ENCODE measurements around the gene TBC1D22A. TPM values are rescaled to one million over a fixed set of nuclear protein-coding genes. Genes with fewer than 3 reads are reported as not detected.

Gene TBC1D22A
- total RNA-seq, 1 experiment from 2014 or later = 20.9 TPM

- H3K27ac ChIP-seq (ENCODE audit: low read depth, low read length) = peak overlapping the region; percentile 85
- peak; percentile 8; the same call in 1 of the 2 replicates for ATAC-seq
- RAD21 ChIA-PET (ENCODE audit: low non-redundant PET in 1 of 2, low total read pairs in 2 of 2, uncharacterized antibody in 2 of 2, unreplicated experiment in 2 of 2) = interaction anchor here (0.7 to 1.5 kb wide), 2 partner anchors 11 to 24 kb away, joined by 3 to 7 read pairs; no protein-coding TSS in a partner anchor
- CTCF ChIA-PET = interaction anchor here (0.8 to 1.5 kb wide), 5 partner anchors 24 to 200 kb away, joined by 3 to 8 read pairs (median 5); no protein-coding TSS in a partner anchor
- no peaks in the 10 kb centered on the region for H3K9me2 ChIP-seq (ENCODE audit: insufficient read depth)
- DNase-seq (ENCODE audit: low read depth, low spot score) = no peak
- no peak overlapping the region for H2AFZ ChIP-seq (ENCODE audit: low read depth, low read length, poor library complexity, severe bottlenecking)
- peaks cover 12 to 32% of the 10 kb centered on the region in 2 experiments for H3K4me1 ChIP-seq (ENCODE audit: control insufficient read depth in 1 of 2, insufficient read depth in 2 of 2, low read length in 2 of 2)
- intact Hi-C loops (cut with micrococcal nuclease) = no loop called here
- peak overlapping the region; percentile 96 for H3K4me2 ChIP-seq (ENCODE audit: low read length)
- peaks cover 60% of the 10 kb centered on the region for H3K79me2 ChIP-seq (ENCODE audit: insufficient read depth, low read length)
- TSS peak; percentile 65 for BruUV-seq (replicated peaks)
- POLR2A ChIA-PET = interaction anchor here (0.7 to 2.3 kb wide), 14 partner anchors 9 to 575 kb away, joined by 3 to 33 read pairs (median 4); no protein-coding TSS in a partner anchor
- H3K36me3 ChIP-seq (ENCODE audit: control insufficient read depth in 1 of 2, insufficient read depth in 2 of 2, low read length in 2 of 2) = no peaks in the 10 kb centered on the region; a peak in 1 of 4 replicates
- no peaks in the 10 kb centered on the region for H3K9me3 ChIP-seq (ENCODE audit: control insufficient read depth in 1 of 2, insufficient read depth in 1 of 2, low read depth in 1 of 2, low read length in 2 of 2)
- H3K4me3 ChIP-seq (replicated peaks in 1 of 2; ENCODE audit: low read depth in 1 of 2, low read length in 2 of 2) = peak overlapping the region; percentile 99 to 100
- peak overlapping the region; percentile 100 for H3K9ac ChIP-seq (ENCODE audit: low read length)
- no peaks in the 10 kb centered on the region for H3K27me3 ChIP-seq (ENCODE audit: insufficient read depth, low read length)
- TF ChIP-seq SIN3A (IDR thresholded peaks at IDR 0.05; ENCODE audit: low read depth) (no peak), CTCF (IDR thresholded peaks at IDR 0.05 in 2 of 3, conservative IDR thresholded peaks at IDR 0.05 in 1 of 3; ENCODE audit: borderline replicate concordance in 1 of 3, insufficient read depth in 1 of 3, low read depth in 2 of 3, low read length in 2 of 3) (no peak), YY1 (IDR thresholded peaks at IDR 0.05; ENCODE audit: extremely low read depth, insufficient replicate concordance, low read depth, low read length) (no peak), ELF1 (IDR thresholded peaks at IDR 0.05; ENCODE audit: borderline replicate concordance, low read depth) (no peak), POLR2AphosphoS5 (IDR thresholded peaks at IDR 0.05; ENCODE audit: low read depth, low read length) (no peak), EZH2phosphoT487 (IDR thresholded peaks at IDR 0.05; ENCODE audit: borderline replicate concordance) (no peak), EZH2 (IDR thresholded peaks at IDR 0.05) (no peak), RAD21 (IDR thresholded peaks at IDR 0.05; ENCODE audit: low read depth) (no peak), TCF7L2 (IDR thresholded peaks at IDR 0.05; ENCODE audit: borderline replicate concordance, extremely low read depth, insufficient read depth, insufficient read length) (no peak), SP1 (IDR thresholded peaks at IDR 0.05; ENCODE audit: low read depth) (no peak), SRF (IDR thresholded peaks at IDR 0.05; ENCODE audit: low read depth) (no peak), ZBTB33 (IDR thresholded peaks at IDR 0.05; ENCODE audit: extremely low read depth, insufficient replicate concordance, low read length) (no peak), CEBPB (IDR thresholded peaks at IDR 0.05; ENCODE audit: low read depth) (no peak), REST (IDR thresholded peaks at IDR 0.05; ENCODE audit: low read depth) (no peak), EGR1 (IDR thresholded peaks at IDR 0.05; ENCODE audit: low read depth) (no peak), FOSL1 (IDR thresholded peaks at IDR 0.05; ENCODE audit: low read depth) (no peak)
- H4K20me1 ChIP-seq (ENCODE audit: insufficient read depth) = no peaks in the 10 kb centered on the region
Measured at GRCh38 chr22:46763051-46763705, 728 bp downstream of the TBC1D22A start.
